SU-DHL-6 (cell line): Measurements from ENCODE around the gene PEDS1.

Source experiments
- H2AFZ ChIP-seq: fragments of 200-600 bp; sonication (generic); 2 replicates; pipeline ENCODE4 v1.6.1; 2014; ENCODE audit warnings: low read depth, mild to moderate bottlenecking, moderate library complexity, mixed read lengths, antibody characterized with exemption, low read length; ENCODE audit not compliant: severe bottlenecking
- H3F3A ChIP-seq: fragments of 200-600 bp; shearing (Covaris generic); 2 replicates; pipeline ENCODE4 v1.6.0; 2016; ENCODE audit warnings: antibody characterized with exemption, mild to moderate bottlenecking; ENCODE audit not compliant: insufficient read depth
- H3K27ac ChIP-seq: fragments of 200-600 bp; sonication (generic); 2 replicates; pipeline ENCODE4 v1.5.1; 2016; ENCODE audit warnings: low read depth, mild to moderate bottlenecking, low read length, moderate library complexity, mixed read lengths
- H3K27me3 ChIP-seq: fragments of 200-600 bp; sonication (generic), shearing (Covaris generic); 2 replicates; pipeline ENCODE4 v1.6.0; 2014; ENCODE audit warnings: mild to moderate bottlenecking, low read length
- H3K36me3 ChIP-seq: fragments of 200-600 bp; sonication (generic); 2 replicates; pipeline ENCODE4 v1.6.1; 2014; ENCODE audit warnings: mild to moderate bottlenecking, low read length, mixed read lengths
- H3K4me2 ChIP-seq: fragments of 300-600, 200-600 bp; shearing (Covaris generic), sonication (generic); 2 replicates; pipeline ENCODE4 v1.6.0; 2014; ENCODE audit warnings: low read length, low read depth, mild to moderate bottlenecking; ENCODE audit not compliant: poor library complexity, severe bottlenecking
- H3K4me3 ChIP-seq: fragments of 200-600 bp; sonication (generic); 2 replicates; pipeline ENCODE4 v1.5.1; 2014; ENCODE audit warnings: antibody characterized with exemption, low read length, mild to moderate bottlenecking, mixed read lengths; ENCODE audit not compliant: insufficient read depth, poor library complexity, severe bottlenecking
- H3K79me2 ChIP-seq: fragments of 200-600 bp; sonication (generic); 2 replicates; pipeline ENCODE4 v1.6.1; 2014; ENCODE audit warnings: mild to moderate bottlenecking, low read length, moderate library complexity; ENCODE audit not compliant: insufficient read depth
- H3K9ac ChIP-seq: fragments of 200-600 bp; sonication (generic); 2 replicates; pipeline ENCODE4 v1.7.0; 2014; ENCODE audit warnings: mild to moderate bottlenecking, low read length
- H3K9me2 ChIP-seq: fragments of 200-600 bp; sonication (generic); replicated peaks from 2 replicates; pipeline ENCODE4 v1.6.1; 2014; ENCODE audit warnings: low read length; ENCODE audit not compliant: insufficient read depth
- H3K9me3 ChIP-seq: fragments of 200-600 bp; sonication (generic); 2 replicates; pipeline ENCODE4 v1.6.1; 2014; ENCODE audit warnings: low read length, mixed read lengths; ENCODE audit not compliant: insufficient read depth
- H4K20me1 ChIP-seq: fragments of 200-600 bp; sonication (generic); 2 replicates; pipeline ENCODE4 v1.6.1; 2014; ENCODE audit warnings: low read depth, mild to moderate bottlenecking, antibody characterized with exemption, low read length, moderate library complexity, mixed read lengths
- EZH2phosphoT487 ChIP-seq: fragments of 200-600 bp; sonication (generic), shearing (Covaris generic); conservative IDR thresholded peaks from 2 replicates; pipeline ENCODE4 v1.6.1; 2018; ENCODE audit warnings: mild to moderate bottlenecking, antibody characterized with exemption, low read length, moderate library complexity, mixed read lengths
- TF ChIP-seq, protein P1 (sequence below): fragments of 200-600 bp; sonication (generic); IDR thresholded peaks from one replicate; pipeline ENCODE4 v1.5.1; 2017; ENCODE audit warnings: antibody characterized with exemption, mild to moderate bottlenecking, low read length, moderate library complexity; ENCODE audit not compliant: insufficient read depth, poor library complexity, severe bottlenecking

The PEDS1 gene

DNA sequence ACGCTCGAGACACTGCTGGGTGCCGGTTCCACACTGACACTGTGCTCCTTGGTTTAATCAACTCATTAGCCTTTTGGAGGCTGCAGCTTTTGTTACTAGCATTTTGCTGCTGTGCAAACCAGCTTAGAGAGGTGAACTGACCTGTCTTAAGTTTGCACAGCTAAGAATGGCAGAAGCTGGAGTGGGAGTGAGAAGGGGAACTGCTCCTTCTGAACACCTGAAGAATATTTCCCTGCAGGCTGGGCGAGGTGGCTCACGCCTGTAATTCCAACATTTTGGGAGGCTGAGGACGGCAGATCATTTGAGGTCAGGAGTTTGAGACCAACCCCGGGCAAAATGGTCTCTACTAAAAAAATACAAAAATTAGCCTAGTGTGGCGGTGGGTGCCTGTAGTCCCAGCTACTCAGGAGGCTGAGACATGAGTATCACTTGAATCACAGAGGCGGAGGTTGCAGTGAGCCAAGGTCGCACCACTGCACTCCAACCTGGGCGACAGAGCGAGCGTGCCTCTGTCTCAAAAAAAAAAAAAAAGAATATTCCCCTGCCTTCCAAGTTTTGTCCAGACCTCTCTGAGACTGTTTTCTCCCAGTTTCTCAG, 42.1 kb upstream of the PEDS1 start:
- no peaks in the 10 kb centered on the region for H3K9me3 ChIP-seq
- H3K27ac ChIP-seq = no peak overlapping the region
- H4K20me1 ChIP-seq = no peaks in the 10 kb centered on the region
- H3K36me3 ChIP-seq = no peaks in the 10 kb centered on the region
- TF ChIP-seq EZH2phosphoT487 = no peak
- TF ChIP-seq, protein P1, sequence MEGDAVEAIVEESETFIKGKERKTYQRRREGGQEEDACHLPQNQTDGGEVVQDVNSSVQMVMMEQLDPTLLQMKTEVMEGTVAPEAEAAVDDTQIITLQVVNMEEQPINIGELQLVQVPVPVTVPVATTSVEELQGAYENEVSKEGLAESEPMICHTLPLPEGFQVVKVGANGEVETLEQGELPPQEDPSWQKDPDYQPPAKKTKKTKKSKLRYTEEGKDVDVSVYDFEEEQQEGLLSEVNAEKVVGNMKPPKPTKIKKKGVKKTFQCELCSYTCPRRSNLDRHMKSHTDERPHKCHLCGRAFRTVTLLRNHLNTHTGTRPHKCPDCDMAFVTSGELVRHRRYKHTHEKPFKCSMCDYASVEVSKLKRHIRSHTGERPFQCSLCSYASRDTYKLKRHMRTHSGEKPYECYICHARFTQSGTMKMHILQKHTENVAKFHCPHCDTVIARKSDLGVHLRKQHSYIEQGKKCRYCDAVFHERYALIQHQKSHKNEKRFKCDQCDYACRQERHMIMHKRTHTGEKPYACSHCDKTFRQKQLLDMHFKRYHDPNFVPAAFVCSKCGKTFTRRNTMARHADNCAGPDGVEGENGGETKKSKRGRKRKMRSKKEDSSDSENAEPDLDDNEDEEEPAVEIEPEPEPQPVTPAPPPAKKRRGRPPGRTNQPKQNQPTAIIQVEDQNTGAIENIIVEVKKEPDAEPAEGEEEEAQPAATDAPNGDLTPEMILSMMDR = no peak
- H3K4me3 ChIP-seq = no peak overlapping the region
- H3K9ac ChIP-seq = no peak overlapping the region
- no peak overlapping the region for H2AFZ ChIP-seq
- no peak overlapping the region for H3K4me2 ChIP-seq
- H3K79me2 ChIP-seq = peaks cover 19% of the 10 kb centered on the region
- no peaks in the 10 kb centered on the region for H3K27me3 ChIP-seq
- peaks cover 5% of the 10 kb centered on the region for H3F3A ChIP-seq
- no peaks in the 10 kb centered on the region for H3K9me2 ChIP-seq

DNA sequence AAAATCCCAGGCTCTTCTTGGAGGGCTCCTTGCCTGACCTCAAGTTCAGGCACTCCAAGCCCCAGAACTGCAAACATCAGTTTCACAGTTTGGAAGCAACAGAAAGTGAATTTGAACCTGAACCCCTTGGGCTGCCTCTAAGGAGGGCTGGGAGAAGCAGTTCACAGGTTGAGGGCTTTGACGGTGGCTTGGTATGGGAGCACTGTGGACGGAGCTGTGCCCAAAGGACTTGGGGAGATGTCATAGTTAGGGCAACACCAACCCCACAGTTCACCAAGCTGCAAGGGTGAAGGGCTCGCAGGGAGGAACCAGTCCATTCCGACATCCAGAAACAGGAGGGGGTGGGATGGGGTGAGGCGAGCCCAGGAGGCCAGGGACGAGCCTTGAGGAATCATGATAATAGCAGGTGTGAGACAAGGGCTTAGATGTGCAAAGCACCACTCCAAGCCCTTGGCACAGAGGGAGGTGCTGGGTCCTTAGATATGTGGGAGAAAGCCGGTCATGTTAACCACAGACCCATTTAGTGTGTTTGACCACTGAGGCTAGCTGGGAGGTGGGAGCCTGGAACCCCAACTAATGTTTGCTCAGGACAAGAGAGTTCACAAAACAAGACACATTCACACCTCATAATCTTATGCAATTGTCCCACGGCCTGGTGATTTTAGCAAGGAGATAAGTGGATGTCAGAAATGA, 41.5 kb upstream of the PEDS1 start:
- Histone ChIP-seq H3K4me3 (no peak overlapping the region), H3K9me3 (no peaks in the 10 kb centered on the region), H2AFZ (no peak overlapping the region), H3F3A (peaks cover 5% of the 10 kb centered on the region), H3K9me2 (no peaks in the 10 kb centered on the region), H3K36me3 (no peaks in the 10 kb centered on the region), H3K27me3 (no peaks in the 10 kb centered on the region), H3K4me2 (no peak overlapping the region), H3K27ac (no peak overlapping the region), H3K9ac (no peak overlapping the region), H4K20me1 (no peaks in the 10 kb centered on the region), H3K79me2 (peaks cover 19% of the 10 kb centered on the region)
- TF ChIP-seq, protein P1 = no peak
- no peak for TF ChIP-seq EZH2phosphoT487

DNA sequence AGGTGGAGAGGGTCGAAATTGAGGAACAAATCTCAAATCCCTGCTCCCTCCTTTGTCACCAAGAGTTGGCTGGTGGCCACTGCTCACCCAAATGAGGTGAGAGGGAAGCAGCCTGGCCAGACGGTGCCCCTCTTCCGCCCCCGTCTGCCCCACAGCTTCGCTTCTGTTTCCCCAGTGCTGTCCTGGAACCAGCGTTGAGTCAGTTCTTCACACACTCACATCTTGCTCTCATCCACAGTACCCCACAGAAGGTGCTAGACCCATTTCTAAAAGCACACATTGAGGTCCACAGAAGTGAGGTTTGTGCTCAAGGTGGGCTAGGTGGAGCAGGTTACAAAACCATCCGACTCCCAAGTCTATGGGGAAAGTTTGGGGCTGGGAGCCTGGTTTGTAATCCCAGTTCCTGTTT, 40.9 kb upstream of the PEDS1 start:
- Histone ChIP-seq H3K27me3 (no peaks in the 10 kb centered on the region), H3K9me2 (no peaks in the 10 kb centered on the region), H3K79me2 (peaks cover 19% of the 10 kb centered on the region), H2AFZ (no peak overlapping the region), H3K36me3 (no peaks in the 10 kb centered on the region), H3K9me3 (no peaks in the 10 kb centered on the region), H3K27ac (no peak overlapping the region), H3F3A (peaks cover 5% of the 10 kb centered on the region), H3K4me2 (no peak overlapping the region), H3K9ac (no peak overlapping the region), H4K20me1 (no peaks in the 10 kb centered on the region), H3K4me3 (no peak overlapping the region)
- TF ChIP-seq EZH2phosphoT487 = no peak
- TF ChIP-seq, protein P1 = no peak
